ENCODE data around the gene TAGLN.

GRCh38 chr11:117222991-117223740 lies 24.0 kb downstream of the TAGLN start:
- TF ChIP-seq, protein P1, sequence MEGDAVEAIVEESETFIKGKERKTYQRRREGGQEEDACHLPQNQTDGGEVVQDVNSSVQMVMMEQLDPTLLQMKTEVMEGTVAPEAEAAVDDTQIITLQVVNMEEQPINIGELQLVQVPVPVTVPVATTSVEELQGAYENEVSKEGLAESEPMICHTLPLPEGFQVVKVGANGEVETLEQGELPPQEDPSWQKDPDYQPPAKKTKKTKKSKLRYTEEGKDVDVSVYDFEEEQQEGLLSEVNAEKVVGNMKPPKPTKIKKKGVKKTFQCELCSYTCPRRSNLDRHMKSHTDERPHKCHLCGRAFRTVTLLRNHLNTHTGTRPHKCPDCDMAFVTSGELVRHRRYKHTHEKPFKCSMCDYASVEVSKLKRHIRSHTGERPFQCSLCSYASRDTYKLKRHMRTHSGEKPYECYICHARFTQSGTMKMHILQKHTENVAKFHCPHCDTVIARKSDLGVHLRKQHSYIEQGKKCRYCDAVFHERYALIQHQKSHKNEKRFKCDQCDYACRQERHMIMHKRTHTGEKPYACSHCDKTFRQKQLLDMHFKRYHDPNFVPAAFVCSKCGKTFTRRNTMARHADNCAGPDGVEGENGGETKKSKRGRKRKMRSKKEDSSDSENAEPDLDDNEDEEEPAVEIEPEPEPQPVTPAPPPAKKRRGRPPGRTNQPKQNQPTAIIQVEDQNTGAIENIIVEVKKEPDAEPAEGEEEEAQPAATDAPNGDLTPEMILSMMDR (IDR thresholded peaks at IDR 0.05) = no peak
- TF ChIP-seq EZH2 (IDR thresholded peaks at IDR 0.05; ENCODE audit: borderline replicate concordance, insufficient read depth, low read depth, low read length, poor library complexity, severe bottlenecking) = no peak

Data from B cell (primary cell).